Lower leg skin (tissue), 3 donors: ENCODE results near the gene WEE2.

ENCODE experiments used
- CTCF ChIP-seq, 3 donors: fragments of 450-650 bp; IDR thresholded peaks; one replicate each; pipeline ENCODE4 v1.5.1; 2016; ENCODE audit warnings: antibody characterized with exemption in 3 of 3, mild to moderate bottlenecking in 3 of 3, moderate library complexity in 2 of 3
- POLR2A ChIP-seq, 2 donors: fragments of 450-650 bp; IDR thresholded peaks; one replicate each; pipeline ENCODE4 v1.6.1; 2016 to 2017; ENCODE audit warnings: antibody characterized with exemption in 2 of 2, mild to moderate bottlenecking in 1 of 2, moderate library complexity in 1 of 2

- TF ChIP-seq CTCF (IDR thresholded peaks at IDR 0.05): no peak
- no peak for TF ChIP-seq POLR2A (IDR thresholded peaks at IDR 0.05)
Observed at GRCh38 chr7:141695803-141696289, 12.3 kb upstream of the WEE2 start.
